Neural progenitor cell (in vitro differentiated cells): Measurements from ENCODE around the gene PPM1E.

Source experiments
- EZH2 ChIP-seq: fragments of 200-600 bp; sonication (generic); IDR thresholded peaks from 2 replicates; pipeline ENCODE4 v1.6.1; 2017; ENCODE audit warnings: antibody characterized with exemption, mild to moderate bottlenecking, moderate library complexity
- TF ChIP-seq, protein P1 (sequence below): fragments of 200-600 bp; sonication (generic); IDR thresholded peaks from 2 replicates; pipeline ENCODE4 v1.5.1; 2017; ENCODE audit warnings: antibody characterized with exemption, mild to moderate bottlenecking

DNA sequence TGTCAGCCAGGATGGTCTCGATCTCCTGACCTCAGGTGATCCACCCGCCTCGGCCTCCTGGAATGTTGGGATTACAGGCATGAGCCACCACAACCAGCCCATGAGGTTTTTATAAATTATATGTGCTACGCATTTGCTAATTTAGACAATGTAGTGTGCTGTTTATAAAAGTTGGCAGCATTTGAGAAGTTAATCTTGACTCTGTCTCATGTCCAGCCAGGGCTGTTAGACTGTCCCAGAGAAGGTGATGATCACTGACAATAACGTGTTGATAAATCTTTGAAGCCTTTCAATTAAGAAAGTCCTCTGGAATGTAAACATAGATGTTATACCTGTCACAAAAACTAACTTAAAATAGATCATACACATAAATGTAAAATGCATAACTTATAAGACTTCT lies 82.0 kb downstream of the PPM1E start:
- TF ChIP-seq, protein P1, sequence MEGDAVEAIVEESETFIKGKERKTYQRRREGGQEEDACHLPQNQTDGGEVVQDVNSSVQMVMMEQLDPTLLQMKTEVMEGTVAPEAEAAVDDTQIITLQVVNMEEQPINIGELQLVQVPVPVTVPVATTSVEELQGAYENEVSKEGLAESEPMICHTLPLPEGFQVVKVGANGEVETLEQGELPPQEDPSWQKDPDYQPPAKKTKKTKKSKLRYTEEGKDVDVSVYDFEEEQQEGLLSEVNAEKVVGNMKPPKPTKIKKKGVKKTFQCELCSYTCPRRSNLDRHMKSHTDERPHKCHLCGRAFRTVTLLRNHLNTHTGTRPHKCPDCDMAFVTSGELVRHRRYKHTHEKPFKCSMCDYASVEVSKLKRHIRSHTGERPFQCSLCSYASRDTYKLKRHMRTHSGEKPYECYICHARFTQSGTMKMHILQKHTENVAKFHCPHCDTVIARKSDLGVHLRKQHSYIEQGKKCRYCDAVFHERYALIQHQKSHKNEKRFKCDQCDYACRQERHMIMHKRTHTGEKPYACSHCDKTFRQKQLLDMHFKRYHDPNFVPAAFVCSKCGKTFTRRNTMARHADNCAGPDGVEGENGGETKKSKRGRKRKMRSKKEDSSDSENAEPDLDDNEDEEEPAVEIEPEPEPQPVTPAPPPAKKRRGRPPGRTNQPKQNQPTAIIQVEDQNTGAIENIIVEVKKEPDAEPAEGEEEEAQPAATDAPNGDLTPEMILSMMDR, result no peak
- no peak for TF ChIP-seq EZH2
